ENCODE data around the gene FSTL4. TPM values are rescaled to one million over a fixed set of nuclear protein-coding genes. Genes with fewer than 3 reads are reported as not detected.
A peak's percentile ranks its signal among the peaks of the same experiment; 100 is the strongest.

The FSTL4 gene
- total RNA-seq, 6 donors from 2014 or later: 0.49 to 4.6 (median 1.1) TPM

GRCh38 chr5:133236541-133236951, 375.8 kb downstream of the FSTL4 start:
- 88 to 94% methylated on average over 8 of the region's 8 CpGs for WGBS, 2 donors
- ATAC-seq (ENCODE audit: low FRiP score in 2 of 2) (no peak), DNase-seq (peak; percentile 19 to 31)
- Histone ChIP-seq H3K27ac (no peak overlapping the region), H3K4me1 (peaks cover 0 to 11% (median 5%) of the 10 kb centered on the region in 4 donors), H3K36me3 (no peaks in the 10 kb centered on the region), H3K27me3 (no peaks in the 10 kb centered on the region), H3K9me3 (no peaks in the 10 kb centered on the region), H3K4me3 (no peak overlapping the region)
- no peak for TF ChIP-seq EP300 (IDR thresholded peaks at IDR 0.05)
- no peak for TF ChIP-seq POLR2A (IDR thresholded peaks at IDR 0.05)
- no peak for TF ChIP-seq CTCF (IDR thresholded peaks at IDR 0.05)
- TF ChIP-seq POLR2AphosphoS5 (IDR thresholded peaks at IDR 0.05): no peak

GRCh38 chr5:133235696-133236426, 376.5 kb downstream of the FSTL4 start:
- Histone ChIP-seq H3K9me3 (no peaks in the 10 kb centered on the region), H3K27me3 (no peaks in the 10 kb centered on the region), H3K4me3 (no peak overlapping the region), H3K4me1 (peaks cover 0 to 4% (median 2%) of the 10 kb centered on the region in 4 donors), H3K36me3 (no peaks in the 10 kb centered on the region), H3K27ac (no peak overlapping the region)
- TF ChIP-seq EP300 (IDR thresholded peaks at IDR 0.05) (no peak), CTCF (IDR thresholded peaks at IDR 0.05) (no peak), POLR2A (IDR thresholded peaks at IDR 0.05) (no peak), POLR2AphosphoS5 (IDR thresholded peaks at IDR 0.05) (no peak)
- ATAC-seq (ENCODE audit: low FRiP score in 2 of 2): no peak
- no peak for DNase-seq
- WGBS, 2 donors: 79 to 80% methylated on average over 8 to 9 of the region's 9 CpGs

- no peaks in the 10 kb centered on the region for H3K9me3 ChIP-seq
- H3K27me3 ChIP-seq: no peaks in the 10 kb centered on the region
- WGBS, 2 donors: 98 to 100% methylated on average over 6 of the region's 6 CpGs
- no peak overlapping the region for H3K4me3 ChIP-seq
- no peaks in the 10 kb centered on the region for H3K4me1 ChIP-seq
- no peak for ATAC-seq (ENCODE audit: low FRiP score in 2 of 2)
- TF ChIP-seq POLR2AphosphoS5 (IDR thresholded peaks at IDR 0.05) (no peak), POLR2A (IDR thresholded peaks at IDR 0.05) (no peak), CTCF (IDR thresholded peaks at IDR 0.05) (no peak), EP300 (IDR thresholded peaks at IDR 0.05) (no peak)
- H3K36me3 ChIP-seq: no peaks in the 10 kb centered on the region
- DNase-seq: no peak
- H3K27ac ChIP-seq: no peak overlapping the region
Observed at GRCh38 chr5:133234911-133235310, 377.4 kb downstream of the FSTL4 start.

- WGBS, 2 donors: 57 to 72% methylated on average over 2 to 3 of the region's 3 CpGs
- Histone ChIP-seq H3K9me3 (no peaks in the 10 kb centered on the region), H3K4me1 (no peaks in the 10 kb centered on the region), H3K27ac (no peak overlapping the region), H3K27me3 (no peaks in the 10 kb centered on the region), H3K36me3 (no peaks in the 10 kb centered on the region), H3K4me3 (no peak overlapping the region)
- no peak for TF ChIP-seq POLR2AphosphoS5 (IDR thresholded peaks at IDR 0.05)
- no peak for TF ChIP-seq POLR2A (IDR thresholded peaks at IDR 0.05)
- no peak for TF ChIP-seq CTCF (IDR thresholded peaks at IDR 0.05)
- TF ChIP-seq EP300 (IDR thresholded peaks at IDR 0.05): no peak
- ATAC-seq (ENCODE audit: low FRiP score in 2 of 2) (no peak), DNase-seq (no peak)
Observed at GRCh38 chr5:133234273-133234672, 378.1 kb downstream of the FSTL4 start.

- no peak for ATAC-seq (ENCODE audit: low FRiP score in 2 of 2)
- Histone ChIP-seq H3K4me3 (no peak overlapping the region), H3K27ac (no peak overlapping the region), H3K27me3 (no peaks in the 10 kb centered on the region), H3K4me1 (no peaks in the 10 kb centered on the region), H3K36me3 (no peaks in the 10 kb centered on the region), H3K9me3 (no peaks in the 10 kb centered on the region)
- DNase-seq: no peak
- TF ChIP-seq POLR2AphosphoS5 (IDR thresholded peaks at IDR 0.05): no peak
- no peak for TF ChIP-seq CTCF (IDR thresholded peaks at IDR 0.05)
- no peak for TF ChIP-seq POLR2A (IDR thresholded peaks at IDR 0.05)
- no peak for TF ChIP-seq EP300 (IDR thresholded peaks at IDR 0.05)
- 85 to 97% methylated on average over 6 to 9 of the region's 9 CpGs for WGBS, 2 donors
Observed at GRCh38 chr5:133233616-133234015, 378.7 kb downstream of the FSTL4 start.

Measured in upper lobe of left lung (tissue), 6 donors.